Measurements from ENCODE around the gene PDZK1.
A peak's percentile ranks its signal among the peaks of the same experiment; 100 is the strongest.

- TF ChIP-seq POLR2A (IDR thresholded peaks at IDR 0.05), result no peak
- peak in 2 of 3 donors; percentile 37 to 68 for TF ChIP-seq POLR2AphosphoS5 (IDR thresholded peaks at IDR 0.05)
- TF ChIP-seq CTCF (IDR thresholded peaks at IDR 0.05 in 8 of 11, conservative IDR thresholded peaks at IDR 0.05 in 3 of 11), result peak; percentile 55 to 96 (median 92)
These were observed 13.9 kb upstream of the PDZK1 start for GRCh38 chr1:145720878-145721671.
